Hepatocyte (in vitro differentiated cells): ENCODE data around the gene FOXL1. TPM values are rescaled to one million over a fixed set of nuclear protein-coding genes. Genes with fewer than 3 reads are reported as not detected.

ENCODE experiments used
- DNase-seq: peaks from one replicate; pipeline ENCODE4 v3.0.0-alpha.2; 2016; ENCODE audit warnings: low spot score
- H2AFZ ChIP-seq: fragments of 200-600 bp; sonication (generic); 2 replicates; pipeline ENCODE4 v1.6.0; 2016; ENCODE audit warnings: antibody characterized with exemption, mild to moderate bottlenecking
- H3K27ac ChIP-seq: fragments of 200-600 bp; sonication (generic); 2 replicates; pipeline ENCODE4 v1.5.1; 2016; ENCODE audit warnings: mild to moderate bottlenecking
- H3K27me3 ChIP-seq: fragments of 200-600 bp; sonication (generic); 2 replicates; pipeline ENCODE4 v1.6.1; 2016
- H3K36me3 ChIP-seq: fragments of 200-600 bp; sonication (generic); replicated peaks from 2 replicates; pipeline ENCODE4 v1.5.1; 2016; ENCODE audit warnings: low read depth; ENCODE audit not compliant: insufficient read depth
- H3K4me1 ChIP-seq: fragments of 200-600 bp; sonication (generic); 2 replicates; pipeline ENCODE4 v1.5.1; 2016; ENCODE audit warnings: mild to moderate bottlenecking, moderate library complexity; ENCODE audit not compliant: insufficient read depth
- H3K4me2 ChIP-seq: fragments of 200-600 bp; sonication (generic); 2 replicates; pipeline ENCODE4 v1.6.0; 2016
- H3K4me3 ChIP-seq: fragments of 200-600 bp; sonication (generic); 2 replicates; pipeline ENCODE4 v1.5.1; 2016; ENCODE audit warnings: mild to moderate bottlenecking
- H3K79me2 ChIP-seq: fragments of 200-600 bp; sonication (generic); 2 replicates; pipeline ENCODE4 v1.6.0; 2017; ENCODE audit warnings: mild to moderate bottlenecking
- H3K9me2 ChIP-seq: fragments of 200-600 bp; sonication (generic); replicated peaks from 2 replicates; pipeline ENCODE4 v1.6.0; 2017; ENCODE audit warnings: mild to moderate bottlenecking; ENCODE audit not compliant: insufficient read depth
- H3K9me3 ChIP-seq: fragments of 200-600 bp; sonication (generic); 2 replicates; pipeline ENCODE4 v1.5.1; 2016; ENCODE audit warnings: low read depth, mild to moderate bottlenecking
- H4K20me1 ChIP-seq: fragments of 200-600 bp; sonication (generic); 2 replicates; pipeline ENCODE4 v1.6.0; 2016; ENCODE audit warnings: mild to moderate bottlenecking; ENCODE audit not compliant: insufficient read depth, poor library complexity, severe bottlenecking
- EZH2 ChIP-seq: fragments of 200-600 bp; sonication (generic); IDR thresholded peaks from 2 replicates; pipeline ENCODE4 v1.6.1; 2016; ENCODE audit warnings: antibody characterized with exemption, mild to moderate bottlenecking, borderline replicate concordance
- EZH2phosphoT487 ChIP-seq: fragments of 200-600 bp; sonication (generic); IDR thresholded peaks from one replicate; pipeline ENCODE4 v1.6.1; 2018; ENCODE audit warnings: antibody characterized with exemption, mild to moderate bottlenecking, low read depth, moderate library complexity; ENCODE audit not compliant: unreplicated experiment, severe bottlenecking
- WGBS: methylation state at CpG from one replicate; pipeline ENCODE4 v1.1.6; 2016; ENCODE audit warnings: low lambda C conversion rate; ENCODE audit errors: missing lambda C conversion rate; 5-methylcytosine and 5-hydroxymethylcytosine counted together
- polyA plus RNA-seq: library from polyadenylated mRNA; unstranded; fragments of >200 nt; fragmentation: Nextera tagmentation; extraction: Ambion mirVana; gene quantifications from 2 replicates; pipeline ENCODE4 v1.2.1, GENCODE V29; 2016
- total RNA-seq: library from RNA; depleted of rRNA; stranded (reverse); fragments of >200 nt; gene quantifications from 2 replicates; pipeline ENCODE4 v1.2.3, GENCODE V29; 2014
- TF ChIP-seq, protein P1 (sequence below): fragments of 200-600 bp; sonication (generic); IDR thresholded peaks from 2 replicates; pipeline ENCODE4 v1.5.1; 2016; ENCODE audit warnings: antibody characterized with exemption, mild to moderate bottlenecking; ENCODE audit not compliant: poor library complexity

Gene FOXL1
- total and polyA plus RNA-seq, 2 experiments from 2014 or later = 1.3 to 3.1 TPM

- Histone ChIP-seq H3K36me3 (no peaks in the 10 kb centered on the region), H3K4me2 (peak overlapping the region; percentile 40), H4K20me1 (no peaks in the 10 kb centered on the region), H3K27ac (no peak overlapping the region), H3K4me3 (no peak overlapping the region), H3K9me3 (no peaks in the 10 kb centered on the region), H3K9me2 (no peaks in the 10 kb centered on the region), H3K79me2 (no peaks in the 10 kb centered on the region), H3K27me3 (peaks cover 50% of the 10 kb centered on the region), H2AFZ (no peak overlapping the region), H3K4me1 (peaks cover 4% of the 10 kb centered on the region)
- DNase-seq = no peak
- WGBS = 30% methylated on average over 16 of the region's 16 CpGs
- peak; percentile 72 for TF ChIP-seq EZH2
- peak; percentile 30 for TF ChIP-seq EZH2phosphoT487
- TF ChIP-seq, protein P1, sequence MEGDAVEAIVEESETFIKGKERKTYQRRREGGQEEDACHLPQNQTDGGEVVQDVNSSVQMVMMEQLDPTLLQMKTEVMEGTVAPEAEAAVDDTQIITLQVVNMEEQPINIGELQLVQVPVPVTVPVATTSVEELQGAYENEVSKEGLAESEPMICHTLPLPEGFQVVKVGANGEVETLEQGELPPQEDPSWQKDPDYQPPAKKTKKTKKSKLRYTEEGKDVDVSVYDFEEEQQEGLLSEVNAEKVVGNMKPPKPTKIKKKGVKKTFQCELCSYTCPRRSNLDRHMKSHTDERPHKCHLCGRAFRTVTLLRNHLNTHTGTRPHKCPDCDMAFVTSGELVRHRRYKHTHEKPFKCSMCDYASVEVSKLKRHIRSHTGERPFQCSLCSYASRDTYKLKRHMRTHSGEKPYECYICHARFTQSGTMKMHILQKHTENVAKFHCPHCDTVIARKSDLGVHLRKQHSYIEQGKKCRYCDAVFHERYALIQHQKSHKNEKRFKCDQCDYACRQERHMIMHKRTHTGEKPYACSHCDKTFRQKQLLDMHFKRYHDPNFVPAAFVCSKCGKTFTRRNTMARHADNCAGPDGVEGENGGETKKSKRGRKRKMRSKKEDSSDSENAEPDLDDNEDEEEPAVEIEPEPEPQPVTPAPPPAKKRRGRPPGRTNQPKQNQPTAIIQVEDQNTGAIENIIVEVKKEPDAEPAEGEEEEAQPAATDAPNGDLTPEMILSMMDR = no peak
Observed at GRCh38 chr16:86565181-86565631, 13.1 kb upstream of the FOXL1 start.

DNA sequence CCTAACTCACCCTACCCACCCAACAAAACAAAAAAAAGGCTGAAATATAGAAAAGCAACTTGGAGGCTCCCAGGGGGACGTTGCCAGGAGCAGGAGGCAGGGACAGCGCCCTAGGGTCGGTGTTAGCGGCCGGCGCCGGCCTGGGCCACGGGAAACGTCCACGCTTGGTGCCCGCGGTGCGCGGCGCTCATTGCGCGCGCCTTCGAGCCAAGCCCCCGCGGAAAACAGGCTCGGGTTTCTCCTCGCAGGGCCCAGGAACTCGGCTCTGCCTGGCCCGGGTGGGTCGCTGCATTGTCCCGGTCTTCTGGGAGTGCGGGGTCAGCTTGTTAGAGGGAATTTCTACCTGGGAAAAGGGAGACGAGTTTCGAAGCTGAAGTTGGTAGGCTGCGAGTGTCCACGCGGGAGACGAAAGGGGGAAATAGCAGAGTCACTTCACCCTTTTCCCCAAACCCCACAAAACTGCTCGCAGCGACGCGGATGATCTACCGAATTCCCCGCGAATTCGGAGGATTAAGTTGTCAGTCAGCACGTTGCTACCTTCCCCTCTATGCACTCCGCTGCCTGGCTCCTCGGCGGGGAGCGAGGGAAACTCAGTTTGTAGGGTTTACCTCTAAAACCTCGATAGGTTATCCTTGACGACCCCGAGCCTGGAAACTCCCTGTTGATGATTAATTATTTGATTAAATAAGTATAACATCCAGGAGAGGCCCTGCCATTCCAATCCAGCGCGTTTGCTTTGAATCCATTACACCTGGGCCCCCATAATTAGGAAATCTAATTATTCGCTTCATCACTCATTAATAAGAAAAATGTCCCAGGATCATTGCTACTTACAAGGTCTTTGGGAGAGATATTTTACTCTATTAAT lies 12.5 kb upstream of the FOXL1 start:
- H3K79me2 ChIP-seq = no peaks in the 10 kb centered on the region
- H3K9me3 ChIP-seq = no peaks in the 10 kb centered on the region
- H3K27me3 ChIP-seq = peaks cover 57% of the 10 kb centered on the region
- no peak overlapping the region for H2AFZ ChIP-seq
- no peak overlapping the region for H3K27ac ChIP-seq
- DNase-seq = no peak
- peaks cover 4% of the 10 kb centered on the region for H3K4me1 ChIP-seq
- no peak for TF ChIP-seq EZH2phosphoT487
- TF ChIP-seq, protein P1 = no peak
- TF ChIP-seq EZH2 = peak; percentile 90
- H3K4me2 ChIP-seq = peak overlapping the region; percentile 71
- H3K36me3 ChIP-seq = no peaks in the 10 kb centered on the region
- H4K20me1 ChIP-seq = no peaks in the 10 kb centered on the region
- H3K4me3 ChIP-seq = no peak overlapping the region
- no peaks in the 10 kb centered on the region for H3K9me2 ChIP-seq
- 5% methylated on average over 53 of the region's 53 CpGs for WGBS

GRCh38 chr16:86566601-86566965 lies 11.8 kb upstream of the FOXL1 start, which contains the start of gene FOXC2:
FOXC2 (plus strand) TSS chr16:86566829; CDS start chr16:86567336, 507 bp downstream.
- WGBS = under 1% methylated on average over 30 of the region's 30 CpGs
- Histone ChIP-seq H3K79me2 (no peaks in the 10 kb centered on the region), H3K27me3 (peaks cover 64% of the 10 kb centered on the region), H3K9me3 (no peaks in the 10 kb centered on the region), H3K36me3 (no peaks in the 10 kb centered on the region), H3K27ac (no peak within 1 kb of the TSS), H3K4me2 (peak within 1 kb of the TSS; percentile 71), H3K9me2 (no peaks in the 10 kb centered on the region), H2AFZ (no peak within 1 kb of the TSS), H3K4me1 (peaks cover 4% of the 10 kb centered on the region), H4K20me1 (no peaks in the 10 kb centered on the region), H3K4me3 (no peak within 1 kb of the TSS)
- peak; percentile 91 for DNase-seq
- TF ChIP-seq EZH2phosphoT487 (no peak), EZH2 (no peak)
- TF ChIP-seq, protein P1 = no peak
